ENCODE measurements around the gene AUTS2.

- TF ChIP-seq CTCF (IDR thresholded peaks at IDR 0.05; ENCODE audit: low read length) (no peak), EZH2 (IDR thresholded peaks at IDR 0.05; ENCODE audit: borderline replicate concordance, low read length) (no peak)
Observed at GRCh38 chr7:69929622-69930021, 331.3 kb downstream of the AUTS2 start.

Data from OCI-LY1 (cell line).